Superior temporal gyrus (tissue), 1 donor: ENCODE measurements around the gene ANKRD44.

Experiments used
- DNase-seq: peaks from one replicate; pipeline ENCODE4 v3.0.0-alpha.2; 2016; ENCODE audit errors: extremely low spot score

Gene ANKRD44

GRCh38 chr2:197238043-197238365 lies 72.6 kb downstream of the ANKRD44 start:
- DNase-seq: no peak

- peak; percentile 41 for DNase-seq
Observed at GRCh38 chr2:197237291-197238042, 73.1 kb downstream of the ANKRD44 start.

- peak; percentile 73 for DNase-seq
Observed at GRCh38 chr2:197236816-197237215, 73.8 kb downstream of the ANKRD44 start.

GRCh38 chr2:197236159-197236558 lies 74.4 kb downstream of the ANKRD44 start:
- DNase-seq: no peak

GRCh38 chr2:197235711-197236110 lies 74.9 kb downstream of the ANKRD44 start:
- no peak for DNase-seq

- DNase-seq: no peak
Observed at GRCh38 chr2:197234671-197235191, 75.8 kb downstream of the ANKRD44 start.

- no peak for DNase-seq
Observed at GRCh38 chr2:197233473-197233872, 77.1 kb downstream of the ANKRD44 start.

GRCh38 chr2:197232010-197232409 lies 78.6 kb downstream of the ANKRD44 start:
- DNase-seq: no peak

- no peak for DNase-seq
Observed at GRCh38 chr2:197229509-197230443, 80.8 kb downstream of the ANKRD44 start.

GRCh38 chr2:197223451-197223850 lies 87.1 kb downstream of the ANKRD44 start:
- DNase-seq: no peak

- DNase-seq: no peak
Observed at GRCh38 chr2:197219636-197220035, 90.9 kb downstream of the ANKRD44 start.

GRCh38 chr2:197217541-197217940 lies 93.0 kb downstream of the ANKRD44 start:
- no peak for DNase-seq

GRCh38 chr2:197216361-197216979 lies 94.1 kb downstream of the ANKRD44 start:
- DNase-seq: no peak

- no peak for DNase-seq
Observed at GRCh38 chr2:197215748-197216360, 94.7 kb downstream of the ANKRD44 start.

- no peak for DNase-seq
Observed at GRCh38 chr2:197212344-197213262, 98.0 kb downstream of the ANKRD44 start.

- no peak for DNase-seq
Observed at GRCh38 chr2:197211881-197212342, 98.7 kb downstream of the ANKRD44 start.

GRCh38 chr2:197210430-197210829 lies 100.2 kb downstream of the ANKRD44 start:
- DNase-seq: no peak

- DNase-seq: no peak
Observed at GRCh38 chr2:197209742-197210408, 100.7 kb downstream of the ANKRD44 start.

- DNase-seq: no peak
Observed at GRCh38 chr2:197209246-197209645, 101.3 kb downstream of the ANKRD44 start.

GRCh38 chr2:197208841-197209240 lies 101.7 kb downstream of the ANKRD44 start:
- DNase-seq: peak; percentile 43
